SU-DHL-6 (cell line): ENCODE measurements around the gene SCAPER.

ENCODE experiments used
- H2AFZ ChIP-seq: fragments of 200-600 bp; sonication (generic); 2 replicates; pipeline ENCODE4 v1.6.1; 2014; ENCODE audit warnings: low read depth, mild to moderate bottlenecking, moderate library complexity, mixed read lengths, antibody characterized with exemption, low read length; ENCODE audit not compliant: severe bottlenecking
- H3F3A ChIP-seq: fragments of 200-600 bp; shearing (Covaris generic); 2 replicates; pipeline ENCODE4 v1.6.0; 2016; ENCODE audit warnings: antibody characterized with exemption, mild to moderate bottlenecking; ENCODE audit not compliant: insufficient read depth
- H3K27ac ChIP-seq: fragments of 200-600 bp; sonication (generic); 2 replicates; pipeline ENCODE4 v1.5.1; 2016; ENCODE audit warnings: low read depth, mild to moderate bottlenecking, low read length, moderate library complexity, mixed read lengths
- H3K27me3 ChIP-seq: fragments of 200-600 bp; sonication (generic), shearing (Covaris generic); 2 replicates; pipeline ENCODE4 v1.6.0; 2014; ENCODE audit warnings: mild to moderate bottlenecking, low read length
- H3K36me3 ChIP-seq: fragments of 200-600 bp; sonication (generic); 2 replicates; pipeline ENCODE4 v1.6.1; 2014; ENCODE audit warnings: mild to moderate bottlenecking, low read length, mixed read lengths
- H3K4me2 ChIP-seq: fragments of 300-600, 200-600 bp; shearing (Covaris generic), sonication (generic); 2 replicates; pipeline ENCODE4 v1.6.0; 2014; ENCODE audit warnings: low read length, low read depth, mild to moderate bottlenecking; ENCODE audit not compliant: poor library complexity, severe bottlenecking
- H3K4me3 ChIP-seq: fragments of 200-600 bp; sonication (generic); 2 replicates; pipeline ENCODE4 v1.5.1; 2014; ENCODE audit warnings: antibody characterized with exemption, low read length, mild to moderate bottlenecking, mixed read lengths; ENCODE audit not compliant: insufficient read depth, poor library complexity, severe bottlenecking
- H3K79me2 ChIP-seq: fragments of 200-600 bp; sonication (generic); 2 replicates; pipeline ENCODE4 v1.6.1; 2014; ENCODE audit warnings: mild to moderate bottlenecking, low read length, moderate library complexity; ENCODE audit not compliant: insufficient read depth
- H3K9ac ChIP-seq: fragments of 200-600 bp; sonication (generic); 2 replicates; pipeline ENCODE4 v1.7.0; 2014; ENCODE audit warnings: mild to moderate bottlenecking, low read length
- H3K9me2 ChIP-seq: fragments of 200-600 bp; sonication (generic); replicated peaks from 2 replicates; pipeline ENCODE4 v1.6.1; 2014; ENCODE audit warnings: low read length; ENCODE audit not compliant: insufficient read depth
- H3K9me3 ChIP-seq: fragments of 200-600 bp; sonication (generic); 2 replicates; pipeline ENCODE4 v1.6.1; 2014; ENCODE audit warnings: low read length, mixed read lengths; ENCODE audit not compliant: insufficient read depth
- H4K20me1 ChIP-seq: fragments of 200-600 bp; sonication (generic); 2 replicates; pipeline ENCODE4 v1.6.1; 2014; ENCODE audit warnings: low read depth, mild to moderate bottlenecking, antibody characterized with exemption, low read length, moderate library complexity, mixed read lengths
- EZH2phosphoT487 ChIP-seq: fragments of 200-600 bp; sonication (generic), shearing (Covaris generic); conservative IDR thresholded peaks from 2 replicates; pipeline ENCODE4 v1.6.1; 2018; ENCODE audit warnings: mild to moderate bottlenecking, antibody characterized with exemption, low read length, moderate library complexity, mixed read lengths
- TF ChIP-seq, protein P1 (sequence below): fragments of 200-600 bp; sonication (generic); IDR thresholded peaks from one replicate; pipeline ENCODE4 v1.5.1; 2017; ENCODE audit warnings: antibody characterized with exemption, mild to moderate bottlenecking, low read length, moderate library complexity; ENCODE audit not compliant: insufficient read depth, poor library complexity, severe bottlenecking

SCAPER gene

DNA sequence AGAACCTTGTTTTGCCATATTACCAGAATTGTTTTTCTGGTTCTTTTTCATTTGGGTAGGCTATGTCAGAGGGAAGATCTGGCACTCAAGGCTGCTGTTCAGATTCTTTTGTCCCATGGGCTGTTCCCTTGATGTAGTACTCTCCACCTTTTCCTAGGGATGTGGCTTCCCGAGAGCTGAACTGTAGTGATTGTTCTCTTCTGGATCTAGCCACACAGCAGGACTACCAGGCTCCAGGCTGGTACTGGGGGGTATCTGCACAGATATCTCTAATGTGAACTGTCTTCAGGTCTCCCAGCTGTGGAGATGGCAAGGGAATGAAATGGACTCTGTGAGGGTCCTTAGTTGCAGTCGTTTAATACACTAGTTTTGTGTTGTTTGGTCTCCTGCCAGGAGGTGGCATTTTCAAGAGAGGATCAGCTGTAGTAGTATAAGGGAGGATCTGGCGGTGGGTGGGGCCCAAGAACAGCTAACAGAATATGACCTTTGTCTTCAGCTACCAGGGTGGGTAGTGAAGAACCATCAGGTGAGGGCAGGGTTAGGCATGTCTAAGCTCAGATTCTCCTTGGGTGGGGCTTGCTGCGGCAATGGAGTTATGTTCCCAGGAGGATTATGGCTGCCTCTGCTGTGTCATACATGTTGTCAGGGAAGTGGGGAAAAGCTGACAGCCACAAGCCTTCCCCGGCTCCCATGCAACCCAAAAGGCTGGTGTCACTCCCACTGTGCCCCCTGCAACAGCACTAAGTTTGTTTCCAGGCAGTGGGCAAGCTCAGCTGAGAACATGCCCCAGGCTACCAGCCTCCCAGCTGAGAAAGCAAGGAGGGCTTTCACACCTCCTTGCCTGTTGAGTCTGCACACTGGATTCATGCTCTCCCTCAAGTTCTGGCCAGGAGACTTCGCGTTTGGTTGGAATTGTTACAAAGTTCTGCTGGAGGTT is 316.1 kb downstream of the SCAPER start:
- H3K27ac ChIP-seq, result no peak overlapping the region
- no peaks in the 10 kb centered on the region for H3K9me3 ChIP-seq
- H3K9me2 ChIP-seq, result no peaks in the 10 kb centered on the region
- no peaks in the 10 kb centered on the region for H3F3A ChIP-seq
- H3K4me2 ChIP-seq, result no peak overlapping the region
- no peak overlapping the region for H2AFZ ChIP-seq
- no peaks in the 10 kb centered on the region for H3K79me2 ChIP-seq
- no peaks in the 10 kb centered on the region for H3K27me3 ChIP-seq
- no peak for TF ChIP-seq EZH2phosphoT487
- TF ChIP-seq, protein P1, sequence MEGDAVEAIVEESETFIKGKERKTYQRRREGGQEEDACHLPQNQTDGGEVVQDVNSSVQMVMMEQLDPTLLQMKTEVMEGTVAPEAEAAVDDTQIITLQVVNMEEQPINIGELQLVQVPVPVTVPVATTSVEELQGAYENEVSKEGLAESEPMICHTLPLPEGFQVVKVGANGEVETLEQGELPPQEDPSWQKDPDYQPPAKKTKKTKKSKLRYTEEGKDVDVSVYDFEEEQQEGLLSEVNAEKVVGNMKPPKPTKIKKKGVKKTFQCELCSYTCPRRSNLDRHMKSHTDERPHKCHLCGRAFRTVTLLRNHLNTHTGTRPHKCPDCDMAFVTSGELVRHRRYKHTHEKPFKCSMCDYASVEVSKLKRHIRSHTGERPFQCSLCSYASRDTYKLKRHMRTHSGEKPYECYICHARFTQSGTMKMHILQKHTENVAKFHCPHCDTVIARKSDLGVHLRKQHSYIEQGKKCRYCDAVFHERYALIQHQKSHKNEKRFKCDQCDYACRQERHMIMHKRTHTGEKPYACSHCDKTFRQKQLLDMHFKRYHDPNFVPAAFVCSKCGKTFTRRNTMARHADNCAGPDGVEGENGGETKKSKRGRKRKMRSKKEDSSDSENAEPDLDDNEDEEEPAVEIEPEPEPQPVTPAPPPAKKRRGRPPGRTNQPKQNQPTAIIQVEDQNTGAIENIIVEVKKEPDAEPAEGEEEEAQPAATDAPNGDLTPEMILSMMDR, result no peak
- H4K20me1 ChIP-seq, result no peaks in the 10 kb centered on the region
- no peak overlapping the region for H3K4me3 ChIP-seq
- no peaks in the 10 kb centered on the region for H3K36me3 ChIP-seq
- no peak overlapping the region for H3K9ac ChIP-seq

DNA sequence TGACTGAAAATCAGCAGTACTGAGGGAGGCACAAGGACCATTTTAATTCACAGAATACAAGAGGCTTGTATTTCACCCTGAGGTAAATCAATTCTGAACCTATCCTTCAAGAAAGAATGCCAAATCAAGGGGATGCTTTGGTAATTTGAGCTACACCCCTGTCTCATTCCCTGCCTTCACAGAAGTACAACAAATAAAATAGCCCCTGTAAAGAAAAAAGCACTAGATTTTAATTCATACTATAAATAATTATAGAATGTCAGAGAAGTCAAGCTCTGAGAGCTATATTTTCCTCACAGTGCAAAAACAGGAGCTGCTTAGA is 319.6 kb downstream of the SCAPER start:
- no peak overlapping the region for H3K4me3 ChIP-seq
- H3F3A ChIP-seq, result no peaks in the 10 kb centered on the region
- no peaks in the 10 kb centered on the region for H3K9me3 ChIP-seq
- H2AFZ ChIP-seq, result no peak overlapping the region
- no peak for TF ChIP-seq EZH2phosphoT487
- TF ChIP-seq, protein P1, result no peak
- H3K79me2 ChIP-seq, result no peaks in the 10 kb centered on the region
- no peak overlapping the region for H3K9ac ChIP-seq
- peaks cover 5% of the 10 kb centered on the region; the same call in 1 of the 2 replicates for H3K36me3 ChIP-seq
- H3K9me2 ChIP-seq, result no peaks in the 10 kb centered on the region
- H4K20me1 ChIP-seq, result no peaks in the 10 kb centered on the region
- no peaks in the 10 kb centered on the region for H3K27me3 ChIP-seq
- no peak overlapping the region for H3K27ac ChIP-seq
- no peak overlapping the region for H3K4me2 ChIP-seq

DNA sequence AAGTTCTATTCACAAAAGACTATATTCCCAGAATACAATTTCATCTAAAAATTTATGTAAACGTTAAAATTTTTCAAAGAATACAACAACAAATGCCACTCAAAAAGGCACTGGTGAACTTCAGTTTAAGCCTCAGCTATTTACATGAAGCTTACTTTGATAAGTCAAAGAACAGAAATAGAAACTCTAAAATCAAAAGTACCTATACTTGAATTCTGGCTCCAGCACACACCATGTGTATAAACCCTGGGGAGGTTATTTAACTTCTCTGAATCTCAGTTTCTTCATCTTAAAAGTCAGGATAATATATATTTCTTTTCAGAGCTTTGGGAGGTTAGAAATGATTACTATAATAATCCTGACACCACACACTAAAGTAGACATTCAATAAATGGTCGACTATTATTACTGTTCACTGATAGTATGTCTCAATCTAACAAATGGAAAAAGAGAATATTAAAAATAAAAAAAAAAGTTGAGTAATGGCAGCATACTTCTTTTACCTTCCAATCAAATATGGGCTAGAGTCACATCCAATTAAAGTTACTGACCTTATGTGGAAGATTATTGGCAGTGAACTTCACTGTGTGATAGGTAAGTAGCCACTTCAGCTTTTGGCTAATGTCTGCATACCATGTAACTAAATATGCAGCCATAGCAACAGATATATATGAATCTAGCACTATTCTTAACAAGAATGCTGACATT is 320.1 kb downstream of the SCAPER start:
- Histone ChIP-seq H3F3A (no peaks in the 10 kb centered on the region), H4K20me1 (no peaks in the 10 kb centered on the region), H3K4me3 (no peak overlapping the region), H3K27ac (no peak overlapping the region), H3K4me2 (no peak overlapping the region), H2AFZ (no peak overlapping the region), H3K36me3 (peaks cover 5% of the 10 kb centered on the region; the same call in 1 of the 2 replicates), H3K79me2 (no peaks in the 10 kb centered on the region), H3K9ac (no peak overlapping the region), H3K9me3 (no peaks in the 10 kb centered on the region), H3K27me3 (no peaks in the 10 kb centered on the region), H3K9me2 (no peaks in the 10 kb centered on the region)
- no peak for TF ChIP-seq EZH2phosphoT487
- TF ChIP-seq, protein P1, result no peak
